ENCODE measurements around the gene SNX5. TPM values are rescaled to one million over a fixed set of nuclear protein-coding genes. Genes with fewer than 3 reads are reported as not detected.

The SNX5 gene
- total and polyA plus RNA-seq, 2 of the 13 experiments (the other 11 are each of a cell fraction or from before 2014, with no cell fraction given): 664 to 1,040 TPM

DNA sequence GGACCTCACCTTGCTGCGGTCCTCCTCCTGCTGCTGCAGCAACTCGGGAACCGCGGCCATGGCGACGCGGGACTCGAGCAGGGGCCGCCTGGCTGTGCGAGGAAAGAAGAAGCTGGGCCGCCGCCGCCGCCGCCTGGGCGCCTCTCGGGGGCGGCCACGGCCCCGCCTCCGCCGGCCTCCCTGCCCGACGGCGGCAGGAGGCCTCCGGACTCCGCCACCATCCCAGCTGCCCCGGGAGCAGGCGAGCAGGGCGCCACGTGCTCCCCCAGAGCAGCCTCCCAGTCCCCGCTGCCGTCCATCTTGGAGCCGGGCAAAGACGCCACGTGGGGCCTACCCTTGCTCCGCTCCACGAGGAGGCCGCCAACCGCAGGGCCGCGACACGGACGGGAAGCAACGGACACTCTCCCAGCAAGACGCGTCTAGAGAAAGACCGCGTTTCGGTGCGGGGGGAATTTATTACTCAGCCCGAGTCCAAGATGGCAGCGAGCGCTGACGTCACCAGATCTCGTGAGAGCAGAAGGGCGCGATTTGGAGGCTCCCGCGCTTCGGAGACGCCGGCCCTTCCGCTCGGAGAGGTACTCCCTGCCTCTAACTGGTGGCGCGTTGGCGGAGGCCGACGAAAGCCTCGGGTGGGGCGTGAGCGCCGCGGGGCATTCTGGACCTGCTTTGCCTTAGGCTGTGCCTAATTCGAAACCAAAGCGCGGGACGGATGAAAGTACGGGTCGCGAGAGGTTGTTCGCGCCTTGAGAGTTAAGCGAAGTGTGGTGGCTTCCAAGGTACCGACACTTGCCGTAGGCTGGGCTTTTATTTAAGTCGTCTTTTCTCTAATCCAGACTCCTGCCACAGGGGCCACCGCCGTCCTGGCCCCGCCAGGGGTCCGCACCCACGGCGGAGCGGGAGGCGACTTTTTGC is at the start of gene SNX5, which contains the start of gene MGME1 (continued):
- TF ChIP-seq, protein P1, sequence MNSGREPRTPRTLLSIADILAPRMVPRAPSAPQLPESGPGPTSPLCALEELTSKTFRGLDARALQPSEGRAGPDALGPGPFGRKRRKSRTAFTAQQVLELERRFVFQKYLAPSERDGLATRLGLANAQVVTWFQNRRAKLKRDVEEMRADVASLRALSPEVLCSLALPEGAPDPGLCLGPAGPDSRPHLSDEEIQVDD (CRISPR knock-in tag; IDR thresholded peaks at IDR 0.05; ENCODE audit: borderline replicate concordance): peak; percentile 96
- TF ChIP-seq ZMYM3 (CRISPR knock-in tag; IDR thresholded peaks at IDR 0.05) (peak; percentile 28; the same call in 1 of the 2 replicates), POLR2AphosphoS5 (IDR thresholded peaks at IDR 0.05; ENCODE audit: low read depth, low read length) (peak; percentile 99), ZNF232 (CRISPR knock-in tag; IDR thresholded peaks at IDR 0.05; ENCODE audit: borderline replicate concordance) (peak; percentile 62; the same call in 1 of the 2 replicates), ZNF660 (CRISPR knock-in tag; IDR thresholded peaks at IDR 0.05; ENCODE audit: borderline replicate concordance, low read depth) (peak; percentile 97; the same call in 1 of the 2 replicates), NCOA2 (CRISPR knock-in tag; IDR thresholded peaks at IDR 0.05) (peak; percentile 76), AKAP8 (CRISPR knock-in tag; IDR thresholded peaks at IDR 0.05) (peak; percentile 84), NKX3-1 (CRISPR knock-in tag; IDR thresholded peaks at IDR 0.05) (peak; percentile 88), XRCC5 (optimal IDR thresholded peaks at IDR 0.05; ENCODE audit: low read length) (peak; percentile 85), ADNP (CRISPR knock-in tag; IDR thresholded peaks at IDR 0.05) (no peak), POGZ (CRISPR knock-in tag; IDR thresholded peaks at IDR 0.05) (peak; percentile 99), KDM5B (CRISPR knock-in tag; IDR thresholded peaks at IDR 0.05; ENCODE audit: borderline replicate concordance) (peak; percentile 96), ZNF230 (CRISPR knock-in tag; IDR thresholded peaks at IDR 0.05) (peak; percentile 96), ZNF12 (CRISPR knock-in tag; IDR thresholded peaks at IDR 0.05) (peak; percentile 74), ZNF530 (CRISPR knock-in tag; IDR thresholded peaks at IDR 0.05; ENCODE audit: low read depth) (peak; percentile 95; the same call in 1 of the 2 replicates), BORCS8-MEF2B (CRISPR knock-in tag; IDR thresholded peaks at IDR 0.05) (peak; percentile 97), TMF1 (CRISPR knock-in tag; IDR thresholded peaks at IDR 0.05; ENCODE audit: low read depth) (peak; percentile 94), ZFP90 (CRISPR knock-in tag; IDR thresholded peaks at IDR 0.05; ENCODE audit: borderline replicate concordance) (peak; percentile 99; the same call in 1 of the 2 replicates)
- TF ChIP-seq, protein P2, sequence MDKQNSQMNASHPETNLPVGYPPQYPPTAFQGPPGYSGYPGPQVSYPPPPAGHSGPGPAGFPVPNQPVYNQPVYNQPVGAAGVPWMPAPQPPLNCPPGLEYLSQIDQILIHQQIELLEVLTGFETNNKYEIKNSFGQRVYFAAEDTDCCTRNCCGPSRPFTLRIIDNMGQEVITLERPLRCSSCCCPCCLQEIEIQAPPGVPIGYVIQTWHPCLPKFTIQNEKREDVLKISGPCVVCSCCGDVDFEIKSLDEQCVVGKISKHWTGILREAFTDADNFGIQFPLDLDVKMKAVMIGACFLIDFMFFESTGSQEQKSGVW (CRISPR knock-in tag; IDR thresholded peaks at IDR 0.05; ENCODE audit: borderline replicate concordance): peak; percentile 98
- TF ChIP-seq, protein P3, sequence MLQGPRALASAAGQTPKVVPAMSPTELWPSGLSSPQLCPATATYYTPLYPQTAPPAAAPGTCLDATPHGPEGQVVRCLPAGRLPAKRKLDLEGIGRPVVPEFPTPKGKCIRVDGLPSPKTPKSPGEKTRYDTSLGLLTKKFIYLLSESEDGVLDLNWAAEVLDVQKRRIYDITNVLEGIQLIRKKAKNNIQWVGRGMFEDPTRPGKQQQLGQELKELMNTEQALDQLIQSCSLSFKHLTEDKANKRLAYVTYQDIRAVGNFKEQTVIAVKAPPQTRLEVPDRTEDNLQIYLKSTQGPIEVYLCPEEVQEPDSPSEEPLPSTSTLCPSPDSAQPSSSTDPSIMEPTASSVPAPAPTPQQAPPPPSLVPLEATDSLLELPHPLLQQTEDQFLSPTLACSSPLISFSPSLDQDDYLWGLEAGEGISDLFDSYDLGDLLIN (CRISPR knock-in tag; IDR thresholded peaks at IDR 0.05; ENCODE audit: borderline replicate concordance): peak; percentile 99; the same call in 1 of the 2 replicates
- TF ChIP-seq, protein P4, sequence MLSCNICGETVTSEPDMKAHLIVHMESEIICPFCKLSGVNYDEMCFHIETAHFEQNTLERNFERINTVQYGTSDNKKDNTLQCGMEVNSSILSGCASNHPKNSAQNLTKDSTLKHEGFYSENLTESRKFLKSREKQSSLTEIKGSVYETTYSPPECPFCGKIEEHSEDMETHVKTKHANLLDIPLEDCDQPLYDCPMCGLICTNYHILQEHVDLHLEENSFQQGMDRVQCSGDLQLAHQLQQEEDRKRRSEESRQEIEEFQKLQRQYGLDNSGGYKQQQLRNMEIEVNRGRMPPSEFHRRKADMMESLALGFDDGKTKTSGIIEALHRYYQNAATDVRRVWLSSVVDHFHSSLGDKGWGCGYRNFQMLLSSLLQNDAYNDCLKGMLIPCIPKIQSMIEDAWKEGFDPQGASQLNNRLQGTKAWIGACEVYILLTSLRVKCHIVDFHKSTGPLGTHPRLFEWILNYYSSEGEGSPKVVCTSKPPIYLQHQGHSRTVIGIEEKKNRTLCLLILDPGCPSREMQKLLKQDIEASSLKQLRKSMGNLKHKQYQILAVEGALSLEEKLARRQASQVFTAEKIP (CRISPR knock-in tag; IDR thresholded peaks at IDR 0.05; ENCODE audit: borderline replicate concordance): 0 out of 2 replicates have a peak, but pooled peaks have one; percentile 12
- TF ChIP-seq, protein P5, sequence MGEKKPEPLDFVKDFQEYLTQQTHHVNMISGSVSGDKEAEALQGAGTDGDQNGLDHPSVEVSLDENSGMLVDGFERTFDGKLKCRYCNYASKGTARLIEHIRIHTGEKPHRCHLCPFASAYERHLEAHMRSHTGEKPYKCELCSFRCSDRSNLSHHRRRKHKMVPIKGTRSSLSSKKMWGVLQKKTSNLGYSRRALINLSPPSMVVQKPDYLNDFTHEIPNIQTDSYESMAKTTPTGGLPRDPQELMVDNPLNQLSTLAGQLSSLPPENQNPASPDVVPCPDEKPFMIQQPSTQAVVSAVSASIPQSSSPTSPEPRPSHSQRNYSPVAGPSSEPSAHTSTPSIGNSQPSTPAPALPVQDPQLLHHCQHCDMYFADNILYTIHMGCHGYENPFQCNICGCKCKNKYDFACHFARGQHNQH (CRISPR knock-in tag; IDR thresholded peaks at IDR 0.05): peak; percentile 95
